H1 (cell line): ENCODE measurements around the gene AP2B1. TPM values are rescaled to one million over a fixed set of nuclear protein-coding genes. Genes with fewer than 3 reads are reported as not detected.

ENCODE experiments used
- CTCF ChIA-PET: fragments of 300-600 bp; sonication (Branson Sonifier 250); formaldehyde crosslinking; loops from one replicate; lab custom pipeline; 2021; ENCODE audit not compliant: partially characterized antibody; lab: Charles Lee
- POLR2A ChIA-PET: fragments of 300-600 bp; sonication (Branson Sonifier 250); formaldehyde crosslinking; loops from one replicate; lab custom pipeline; 2021; ENCODE audit warnings: inconsistent platforms; ENCODE audit not compliant: partially characterized antibody; lab: Charles Lee
- DNase-seq, 2 experiments: peaks; one replicate each; pipeline versions ENCODE4 v3.0.0 to v3.0.0-alpha.2; 2010 to 2022; ENCODE audit warnings: low spot score in 2 of 2, low read depth in 1 of 2, mixed read lengths in 1 of 2
- FAIRE-seq: peaks from 2 replicates; lab custom pipeline; 2011; peaks lifted over from hg19 to GRCh38; lab: Jason Lieb, UNC
- H2AFZ ChIP-seq: 2 replicates; pipeline ENCODE4 v1.8.1; 2012; ENCODE audit warnings: low read length, inconsistent platforms
- H2AK5ac ChIP-seq: 2 replicates; pipeline ENCODE4 v1.6.1; 2013; ENCODE audit warnings: low read depth, low read length
- H2BK120ac ChIP-seq: replicated peaks from 2 replicates; pipeline ENCODE3; 2013; ENCODE audit warnings: low read depth, low read length, inconsistent platforms
- H2BK12ac ChIP-seq: 2 replicates; pipeline ENCODE4 v1.6.1; 2013; ENCODE audit warnings: low read depth, low read length
- H2BK15ac ChIP-seq: 2 replicates; pipeline ENCODE4 v1.6.1; 2013; ENCODE audit warnings: low read length
- H2BK20ac ChIP-seq: 2 replicates; pipeline ENCODE4 v1.6.1; 2013; ENCODE audit warnings: low read length
- H2BK5ac ChIP-seq: 2 replicates; pipeline ENCODE4 v1.6.1; 2013; ENCODE audit warnings: low read depth, low read length
- H3K14ac ChIP-seq: 2 replicates; pipeline ENCODE4 v1.6.1; 2013; ENCODE audit warnings: inconsistent platforms; ENCODE audit not compliant: insufficient read length
- H3K18ac ChIP-seq: 2 replicates; pipeline ENCODE4 v1.6.1; 2013; ENCODE audit warnings: low read length; ENCODE audit errors: extremely low read depth
- H3K23ac ChIP-seq: 2 replicates; pipeline ENCODE4 v1.6.1; 2013; ENCODE audit warnings: inconsistent platforms; ENCODE audit not compliant: insufficient read length
- H3K23me2 ChIP-seq: 2 replicates; pipeline ENCODE4 v1.6.1; 2013; ENCODE audit warnings: low read depth, low read length
- H3K27ac ChIP-seq: 2 replicates; pipeline ENCODE4 v1.6.1; 2011; ENCODE audit warnings: low read depth, low read length, inconsistent platforms
- H3K27me3 ChIP-seq, 4 experiments: replicated peaks in 1 of 4; 1 replicate in 1 of 4; 2 replicates in 3 of 4; pipeline versions ENCODE4 v1.6.1 to v1.8.1; 2011 to 2013; ENCODE audit warnings: low read length in 3 of 4, mild to moderate bottlenecking in 3 of 4, inconsistent platforms in 2 of 4, mixed read lengths in 2 of 4, moderate library complexity in 1 of 4; ENCODE audit not compliant: control insufficient read depth in 3 of 4, insufficient read depth in 3 of 4; ENCODE audit errors: extremely low read depth in 1 of 4
- H3K36me3 ChIP-seq, 4 experiments: 2 replicates each; pipeline versions ENCODE4 v1.6.1 to v1.8.1; 2011 to 2013; ENCODE audit warnings: mild to moderate bottlenecking in 4 of 4, low read length in 3 of 4, moderate library complexity in 2 of 4, control low read depth in 1 of 4, inconsistent platforms in 1 of 4; ENCODE audit not compliant: insufficient read depth in 4 of 4, control insufficient read depth in 2 of 4
- H3K4ac ChIP-seq: replicated peaks from 2 replicates; pipeline ENCODE3; 2013; ENCODE audit warnings: low read length, low read depth, mixed read lengths, inconsistent platforms; ENCODE audit not compliant: insufficient read length
- H3K4me1 ChIP-seq, 4 experiments: replicated peaks in 1 of 4; 1 replicate in 1 of 4; 2 replicates in 3 of 4; pipeline versions ENCODE4 v1.6.1 to v1.8.1; 2011 to 2013; ENCODE audit warnings: low read length in 3 of 4, inconsistent platforms in 2 of 4, mixed read lengths in 1 of 4; ENCODE audit not compliant: insufficient read depth in 4 of 4, control insufficient read depth in 3 of 4
- H3K4me2 ChIP-seq, 2 experiments: 2 replicates each; pipeline versions ENCODE4 v1.6.1 to v1.8.1; 2011 to 2013; ENCODE audit warnings: low read depth in 2 of 2, low read length in 2 of 2, control low read depth in 1 of 2, inconsistent platforms in 1 of 2, mild to moderate bottlenecking in 1 of 2; ENCODE audit not compliant: insufficient read depth in 1 of 2
- H3K4me3 ChIP-seq, 4 experiments: fragments of 200-600, 300-600 bp in 1 of 4; sonication (generic), shearing (Covaris generic), sonication (Bioruptor Twin) in 1 of 4; 2 replicates each; pipeline versions ENCODE4 v1.5.1 to v1.8.1; 2011 to 2016; ENCODE audit warnings: low read length in 4 of 4, low read depth in 3 of 4, control low read depth in 2 of 4, inconsistent platforms in 2 of 4, mild to moderate bottlenecking in 2 of 4, mixed read lengths in 1 of 4, moderate library complexity in 1 of 4; ENCODE audit not compliant: insufficient read depth in 2 of 4; ENCODE audit errors: extremely low read depth in 1 of 4
- H3K56ac ChIP-seq: replicated peaks from 2 replicates; pipeline ENCODE3; 2013; ENCODE audit warnings: low read depth, mild to moderate bottlenecking, mixed read lengths, low read length, inconsistent platforms; ENCODE audit not compliant: insufficient read length
- H3K79me1 ChIP-seq: 2 replicates; pipeline ENCODE4 v1.6.1; 2013; ENCODE audit warnings: low read depth, low read length, control low read depth
- H3K79me2 ChIP-seq, 2 experiments: 2 replicates each; pipeline versions ENCODE4 v1.6.1 to v1.8.1; 2012 to 2013; ENCODE audit warnings: low read length in 2 of 2, mild to moderate bottlenecking in 2 of 2, inconsistent platforms in 1 of 2; ENCODE audit not compliant: insufficient read depth in 2 of 2, control insufficient read depth in 1 of 2
- H3K9ac ChIP-seq, 4 experiments: replicated peaks in 1 of 4; 1 replicate in 1 of 4; 2 replicates in 3 of 4; pipeline versions ENCODE4 v1.6.1 to v1.8.1; 2011 to 2013; ENCODE audit warnings: low read depth in 3 of 4, low read length in 3 of 4, control low read depth in 2 of 4, mild to moderate bottlenecking in 2 of 4, moderate library complexity in 2 of 4, inconsistent platforms in 1 of 4; ENCODE audit errors: extremely low read depth in 1 of 4
- H3K9me3 ChIP-seq, 2 experiments: 2 replicates each; pipeline versions ENCODE4 v1.6.1 to v1.8.1; 2012 to 2013; ENCODE audit warnings: mild to moderate bottlenecking in 2 of 2, moderate library complexity in 2 of 2, control low read depth in 1 of 2, inconsistent platforms in 1 of 2, low read depth in 1 of 2, low read length in 1 of 2, mixed read lengths in 1 of 2; ENCODE audit not compliant: insufficient read depth in 2 of 2
- H4K20me1 ChIP-seq, 2 experiments: replicated peaks in 1 of 2; 2 replicates each; pipeline versions ENCODE3 to v1.8.1; 2011 to 2013; ENCODE audit warnings: inconsistent platforms in 2 of 2, low read length in 2 of 2, mild to moderate bottlenecking in 1 of 2; ENCODE audit not compliant: insufficient read depth in 2 of 2, control insufficient read depth in 1 of 2
- H4K5ac ChIP-seq: 2 replicates; pipeline ENCODE4 v1.6.1; 2013; ENCODE audit warnings: low read length, low read depth, mixed read lengths, inconsistent platforms; ENCODE audit not compliant: insufficient read length
- H4K8ac ChIP-seq: 2 replicates; pipeline ENCODE4 v1.8.0; 2013; ENCODE audit warnings: mild to moderate bottlenecking, moderate library complexity, low read length, inconsistent platforms; ENCODE audit not compliant: insufficient read depth; ENCODE audit errors: extremely low read depth
- H4K91ac ChIP-seq: replicated peaks from 2 replicates; pipeline ENCODE3; 2013; ENCODE audit warnings: low read length, mixed read lengths, inconsistent platforms; ENCODE audit not compliant: insufficient read length
- CHD2 ChIP-seq: IDR thresholded peaks from 2 replicates; pipeline ENCODE4 v1.6.1; 2012; ENCODE audit warnings: low read length, improper control_type of control experiment
- GTF2F1 ChIP-seq: IDR thresholded peaks from 2 replicates; pipeline ENCODE4 v1.6.1; 2012; ENCODE audit warnings: low read depth, low read length, improper control_type of control experiment, borderline replicate concordance
- KDM5A ChIP-seq: fragments of 200-600 bp; IDR thresholded peaks from 2 replicates; pipeline ENCODE4 v1.7.1; 2012; ENCODE audit warnings: mild to moderate bottlenecking, low read length, inconsistent platforms, mixed read lengths
- RBBP5 ChIP-seq: IDR thresholded peaks from 2 replicates; pipeline ENCODE4 v1.7.1; 2012; ENCODE audit warnings: low read depth, mild to moderate bottlenecking, inconsistent platforms, low read length, moderate library complexity, borderline replicate concordance
- SP4 ChIP-seq: IDR thresholded peaks from 2 replicates; pipeline ENCODE4 v1.6.1; 2012; ENCODE audit warnings: low read length, inconsistent platforms
- WGBS, 2 experiments: shearing (Covaris generic) in 1 of 2; methylation state at CpG; one replicate each; pipeline versions ENCODE4 v1.1.6 to v1.1.7; 2013 to 2015; ENCODE audit warnings: low lambda C conversion rate in 2 of 2, mixed read lengths in 2 of 2, inconsistent platforms in 1 of 2, low coverage in 1 of 2, missing lambda C conversion rate in 1 of 2; ENCODE audit not compliant: insufficient replicate concordance in 2 of 2, insufficient coverage in 1 of 2, insufficient read length in 1 of 2; ENCODE audit errors: extremely low coverage in 1 of 2, missing lambda C conversion rate in 1 of 2; 5-methylcytosine and 5-hydroxymethylcytosine counted together
- polyA plus RNA-seq, 7 experiments: library from polyadenylated mRNA; depleted of rRNA in 3 of 7; stranded (reverse) in 5 of 7; unstranded in 2 of 7; fragments of >200 nt in 5 of 7; fragments of 200-250 nt in 2 of 7; gene quantifications; 1 replicate in 5 of 7; 2 replicates in 1 of 7; 4 replicates in 1 of 7; pipeline versions ENCODE4 v1.2.1 to v1.2.3, GENCODE V29; 2011 to 2013; ENCODE audit warnings: missing spikeins in 2 of 7, mixed read lengths in 2 of 7
- total RNA-seq: library from RNA; stranded (reverse); fragmentation: NEBNext Ultra II Directional; extraction: Animal tissue kit (Norgen Biotek cat#: 25700); gene quantifications from 2 replicates; pipeline ENCODE4 v1.2.1, GENCODE V29; 2021

The AP2B1 gene
- total and polyA plus RNA-seq, 2 of the 8 experiments (the other 6 are each of a cell fraction or from before 2014, with no cell fraction given) = 95.5 to 199 TPM

DNA sequence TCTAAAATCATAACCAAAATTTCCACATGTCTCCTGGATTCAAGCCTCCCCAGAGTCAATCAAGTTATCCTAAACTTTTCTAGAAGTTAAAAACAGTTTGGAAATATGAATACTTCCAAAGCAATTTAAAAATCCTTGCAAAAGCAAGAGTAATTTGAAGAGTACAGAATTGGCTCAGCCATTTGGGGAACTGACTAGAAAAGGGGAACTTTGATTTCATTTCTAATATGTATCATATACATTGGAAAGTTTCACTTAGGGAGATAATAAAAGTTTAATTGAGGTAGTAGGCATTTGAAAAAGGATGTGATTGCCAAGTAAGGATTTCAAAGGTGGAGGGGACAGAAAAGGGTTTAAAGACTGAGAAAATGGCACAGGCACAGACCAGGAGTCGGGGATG is 40.6 kb upstream of the AP2B1 start:
- WGBS, 2 experiments = 96% methylated on average over 1 of the region's 1 CpG; no CpG with 5 or more reads in 1 of the 2 experiments

More for the DNA sequence above, 40.6 kb upstream of the AP2B1 start:
- Histone ChIP-seq H2AFZ (no peak overlapping the region), H4K5ac (no peak overlapping the region), H3K79me2 (no peaks in the 10 kb centered on the region), H4K20me1 (no peaks in the 10 kb centered on the region), H3K4me2 (no peak overlapping the region), H3K27me3 (no peaks in the 10 kb centered on the region; a peak in 2 of 7 replicates), H2BK20ac (no peak overlapping the region), H3K23me2 (no peaks in the 10 kb centered on the region), H3K79me1 (no peaks in the 10 kb centered on the region), H2BK120ac (no peak overlapping the region), H3K27ac (no peak overlapping the region), H3K4me1 (no peaks in the 10 kb centered on the region), H4K8ac (no peak overlapping the region), H2BK12ac (no peak overlapping the region), H3K18ac (no peak overlapping the region), H4K91ac (no peak overlapping the region), H3K4ac (no peak overlapping the region), H3K56ac (no peak overlapping the region), H3K9me3 (no peaks in the 10 kb centered on the region), H3K23ac (no peak overlapping the region), H2BK15ac (no peak overlapping the region), H3K4me3 (no peak overlapping the region), H2BK5ac (no peak overlapping the region), H3K14ac (no peak overlapping the region), H2AK5ac (no peak overlapping the region), H3K9ac (no peak overlapping the region), H3K36me3 (no peaks in the 10 kb centered on the region)
- DNase-seq = no peak
- TF ChIP-seq KDM5A (no peak), GTF2F1 (no peak), SP4 (no peak), RBBP5 (no peak), CHD2 (no peak)
- FAIRE-seq = no peak
- CTCF ChIA-PET = interaction anchor here (0.6 kb wide), 1 partner anchor 285 kb away, joined by 3 read pairs; no protein-coding TSS in a partner anchor
- POLR2A ChIA-PET = no interaction called here
